GM19324 (cell line): ENCODE data around the gene SLAMF9.

Experiments used
- ATAC-seq: cut with Tn5 transposase; IDR thresholded peaks from one replicate; pipeline ENCODE4 v1.9.1; 2021; ENCODE audit warnings: mild to moderate bottlenecking, moderate library complexity; ENCODE audit not compliant: unreplicated experiment, low FRiP score

The SLAMF9 gene

DNA sequence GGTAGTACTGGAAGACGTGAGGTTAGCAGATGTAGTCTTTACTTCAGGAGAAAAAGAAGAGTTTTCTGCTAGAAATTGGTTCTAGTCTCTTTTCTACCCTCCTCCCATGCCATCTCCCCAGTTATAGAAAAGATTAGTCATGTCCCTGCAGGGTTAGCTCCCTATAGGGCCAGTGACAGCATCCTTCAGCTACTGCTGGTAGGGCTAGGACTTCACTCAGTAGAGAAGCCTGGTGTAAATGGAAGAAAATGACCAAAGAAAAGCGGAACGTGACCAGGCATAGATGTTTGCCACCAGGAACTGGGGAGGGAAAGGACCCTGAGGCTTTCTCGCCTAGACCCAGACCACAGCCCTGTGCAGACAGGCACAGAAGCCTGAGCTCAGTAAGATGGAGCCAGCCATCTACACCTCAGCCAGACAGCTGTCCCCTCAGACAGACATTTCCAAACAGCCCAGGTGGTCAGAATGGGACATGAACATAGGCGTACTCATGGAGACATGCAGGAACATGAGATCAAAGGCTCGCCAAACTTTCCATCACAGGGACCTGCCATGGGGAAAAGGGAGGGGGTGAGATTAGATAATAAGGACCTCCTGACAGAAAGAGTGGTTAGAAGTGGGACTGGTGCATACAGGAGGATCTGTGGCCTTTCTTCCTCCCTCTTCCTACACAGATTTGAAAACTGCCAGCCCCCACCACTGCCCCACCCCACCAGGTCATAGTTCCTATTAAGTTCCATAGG is 23.5 kb upstream of the SLAMF9 start:
- ATAC-seq = no peak

GRCh38 chr1:159974350-159974965 is 20.4 kb upstream of the SLAMF9 start:
- no peak for ATAC-seq

- ATAC-seq = no peak
Observed at GRCh38 chr1:159973350-159973940, 19.4 kb upstream of the SLAMF9 start.

DNA sequence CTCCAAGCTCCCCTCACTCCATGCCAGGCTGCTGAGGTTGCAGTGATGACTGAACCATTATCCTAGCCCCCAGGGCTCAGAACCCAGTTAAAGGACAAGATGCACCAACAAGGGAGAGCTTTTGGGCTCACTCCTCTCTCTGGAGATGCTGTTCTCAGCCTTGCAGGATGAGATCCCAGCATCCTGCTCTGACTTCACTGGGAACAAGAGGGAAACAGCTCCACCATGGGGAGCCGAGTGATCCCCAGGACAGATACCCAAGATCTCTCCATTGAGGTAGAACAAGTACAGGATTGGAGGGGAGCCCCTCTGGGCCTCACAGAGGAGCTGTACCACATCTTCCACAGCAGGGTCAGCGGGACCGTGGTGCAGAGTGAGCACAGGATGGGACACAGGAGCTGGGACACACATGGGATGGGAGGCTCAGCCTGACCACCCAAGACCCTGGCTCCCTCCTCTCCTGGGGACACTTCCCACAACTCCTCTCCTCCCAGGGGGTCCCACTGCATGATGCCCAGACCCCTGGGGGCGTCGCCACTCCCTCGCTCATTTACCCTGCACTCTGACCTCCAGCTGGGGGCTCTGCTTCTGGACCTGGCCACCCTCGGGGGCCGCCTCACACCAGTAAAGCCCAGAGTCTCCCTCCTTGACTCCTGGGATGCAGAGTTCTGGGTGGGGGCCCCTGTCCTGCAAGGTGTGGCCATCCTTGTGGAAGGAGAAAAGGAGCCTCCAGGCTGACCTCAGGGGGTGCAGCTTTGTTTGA is 18.6 kb upstream of the SLAMF9 start:
- no peak for ATAC-seq

- ATAC-seq = no peak
Observed at GRCh38 chr1:159970932-159971342, 16.9 kb upstream of the SLAMF9 start.

- ATAC-seq = no peak
Observed at GRCh38 chr1:159968901-159969300, 14.9 kb upstream of the SLAMF9 start.

- no peak for ATAC-seq
Observed at GRCh38 chr1:159965263-159965662, 11.2 kb upstream of the SLAMF9 start.

DNA sequence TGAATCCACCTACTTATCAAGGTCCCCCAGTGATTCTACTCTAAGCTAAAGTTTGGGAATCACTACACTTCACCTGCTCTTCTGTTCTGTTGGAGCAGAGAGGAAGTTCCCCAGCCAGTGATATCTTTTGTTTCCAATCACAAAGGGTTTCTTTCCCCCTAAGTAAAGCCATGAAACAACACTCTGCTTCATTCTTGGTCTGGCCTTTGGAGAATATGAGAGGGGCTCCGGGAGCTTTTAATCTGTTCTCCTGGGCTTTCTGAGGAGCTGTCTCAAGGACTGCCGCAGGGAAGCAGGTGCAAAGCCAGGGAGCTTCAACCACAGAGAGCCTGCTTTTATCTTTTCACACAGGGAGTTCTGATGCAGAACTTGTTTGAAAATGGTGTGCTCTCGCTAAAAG is 10.1 kb upstream of the SLAMF9 start:
- no peak for ATAC-seq

DNA sequence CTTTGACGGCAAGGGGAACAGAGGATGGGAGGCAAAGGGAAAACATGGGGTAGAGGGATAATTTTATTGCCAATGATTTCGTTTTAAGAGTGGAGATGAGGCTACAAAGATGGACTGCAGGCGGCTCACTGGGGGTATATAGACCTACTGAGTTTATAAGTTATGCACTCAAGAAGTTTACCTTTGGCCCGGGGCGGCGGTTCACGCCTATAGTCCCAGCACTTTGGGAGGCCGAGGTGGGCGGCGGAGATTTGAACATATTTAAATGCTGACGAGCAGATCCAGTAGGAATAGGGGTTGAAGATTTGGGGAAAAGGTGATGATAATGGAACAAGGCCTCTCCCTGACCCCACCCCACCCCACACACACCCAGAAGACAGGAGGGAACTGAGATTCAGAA is 8.1 kb upstream of the SLAMF9 start:
- ATAC-seq = no peak

GRCh38 chr1:159961636-159962035 is 7.6 kb upstream of the SLAMF9 start:
- ATAC-seq = no peak

- ATAC-seq = no peak
Observed at GRCh38 chr1:159960721-159961381, 6.8 kb upstream of the SLAMF9 start.

GRCh38 chr1:159959451-159959850 is 5.4 kb upstream of the SLAMF9 start:
- no peak for ATAC-seq

- ATAC-seq = no peak
Observed at GRCh38 chr1:159958719-159959380, 4.8 kb upstream of the SLAMF9 start.

DNA sequence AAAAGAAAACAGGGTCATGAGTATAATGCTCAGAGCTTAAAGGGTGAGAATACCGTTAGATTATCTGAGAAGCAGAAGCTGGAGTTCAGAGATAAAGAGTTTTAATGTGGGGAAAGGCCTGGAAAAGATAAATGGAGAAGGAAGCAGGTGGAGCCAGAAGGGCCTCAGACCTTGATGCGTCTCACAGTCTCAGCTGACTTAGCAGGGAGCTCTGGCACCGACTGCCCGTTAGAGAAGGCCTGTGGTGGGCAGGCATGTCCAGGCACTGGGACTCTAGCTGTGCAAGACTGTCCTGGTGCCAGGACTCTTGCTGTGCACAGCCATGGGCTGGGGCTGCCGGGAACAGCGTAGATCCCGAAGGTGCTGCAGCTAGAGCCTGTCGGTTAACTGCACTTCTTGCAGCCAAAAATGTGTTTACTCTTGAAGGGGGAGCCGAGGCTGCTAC is 3.8 kb upstream of the SLAMF9 start:
- no peak for ATAC-seq

- no peak for ATAC-seq
Observed at GRCh38 chr1:159955456-159955855, 1.4 kb upstream of the SLAMF9 start.

DNA sequence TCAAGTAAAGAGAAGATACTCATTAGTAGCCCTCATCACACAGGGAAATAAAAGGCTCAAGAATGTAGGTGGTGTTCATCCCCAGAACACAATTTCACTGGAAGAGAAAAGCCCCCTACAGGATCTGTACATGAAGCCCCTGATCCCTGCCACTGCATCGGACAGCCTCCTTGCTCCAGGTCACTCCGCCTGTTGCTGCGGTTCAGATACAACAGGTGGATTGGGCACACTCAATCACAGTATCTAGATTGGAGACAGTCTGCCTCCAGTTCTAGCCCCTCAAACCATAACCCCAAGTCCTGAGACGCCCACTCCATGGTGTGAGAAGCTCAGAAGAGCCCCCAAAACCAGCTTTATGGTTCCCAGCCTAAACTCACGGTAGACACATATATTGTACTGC is 1.1 kb downstream of the SLAMF9 start:
- ATAC-seq = no peak

DNA sequence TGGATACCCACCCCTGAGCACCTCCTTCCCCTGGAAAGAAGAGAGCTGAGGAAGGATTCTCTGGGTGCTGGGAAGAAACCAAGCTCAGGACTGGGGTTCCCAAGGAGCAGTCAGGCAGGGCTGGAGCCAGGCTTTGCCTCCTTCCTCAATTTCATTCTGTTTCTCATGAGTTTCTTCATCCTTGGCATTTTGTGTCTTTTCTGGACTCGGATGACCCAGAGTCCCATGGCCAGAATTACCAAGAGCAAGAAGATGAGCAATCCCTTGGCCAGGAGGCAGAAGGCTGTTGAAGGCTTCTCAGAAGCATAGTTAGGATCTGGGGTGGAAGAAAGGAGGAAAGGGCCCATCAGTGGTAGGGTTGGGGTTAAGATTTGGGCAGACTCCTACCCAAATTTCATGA is 2.5 kb downstream of the SLAMF9 start:
- ATAC-seq = no peak

DNA sequence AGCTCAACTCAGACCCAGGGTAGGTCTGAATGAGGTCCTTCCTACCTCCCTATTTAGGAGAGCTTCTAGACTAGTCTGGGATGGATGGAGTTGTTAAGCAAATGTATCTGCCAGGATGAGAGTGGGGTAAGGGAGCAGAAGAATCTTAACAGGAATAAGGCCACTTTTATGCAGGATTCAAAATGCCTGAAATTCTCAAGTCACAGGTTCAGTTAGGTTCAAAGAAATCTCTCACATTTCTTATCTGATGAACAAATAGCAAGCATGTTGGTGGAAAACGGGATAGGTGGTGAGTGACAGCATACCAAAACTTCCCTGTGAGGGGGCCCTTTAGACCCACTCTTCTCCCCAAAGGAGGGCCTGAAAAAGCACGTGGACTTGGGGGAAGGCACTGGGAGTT is 3.0 kb downstream of the SLAMF9 start:
- ATAC-seq = no peak

GRCh38 chr1:159949981-159950381 is 4.1 kb downstream of the SLAMF9 start:
- no peak for ATAC-seq

GRCh38 chr1:159949123-159949522 is 4.9 kb downstream of the SLAMF9 start:
- no peak for ATAC-seq
